CD4-positive, alpha-beta memory T cell (primary cell): ENCODE data around the gene ZNF324. TPM values are rescaled to one million over a fixed set of nuclear protein-coding genes. Genes with fewer than 3 reads are reported as not detected.
A peak's percentile ranks its signal among the peaks of the same experiment; 100 is the strongest.

Experiments used
- CTCF ChIA-PET: fragments of 350-600 bp; sonication (Branson Sonifier 250); formaldehyde crosslinking; loops from one replicate; lab custom pipeline; 2021; ENCODE audit warnings: inconsistent platforms; ENCODE audit not compliant: partially characterized antibody; lab: Charles Lee
- POLR2A ChIA-PET: fragments of 350-600 bp; sonication (Branson Sonifier 250); formaldehyde crosslinking; loops from one replicate; lab custom pipeline; 2021; ENCODE audit not compliant: partially characterized antibody; lab: Charles Lee
- DNase-seq, 5 donors: peaks; one replicate each; pipeline versions ENCODE4 v3.0.0 to v3.0.0-alpha.2; 2020 to 2022; ENCODE audit warnings: mixed read lengths in 1 of 5
- H3K27ac ChIP-seq: one replicate; pipeline ENCODE4 v1.7.0; 2013; ENCODE audit warnings: low read depth, low read length
- H3K27me3 ChIP-seq: 2 replicates; pipeline ENCODE4 v1.7.0; 2013; ENCODE audit warnings: mild to moderate bottlenecking, low read length, moderate library complexity; ENCODE audit not compliant: insufficient read depth
- H3K36me3 ChIP-seq: 2 replicates; pipeline ENCODE4 v1.7.0; 2013; ENCODE audit warnings: mild to moderate bottlenecking, low read length, moderate library complexity; ENCODE audit not compliant: insufficient read depth
- H3K4me1 ChIP-seq: 2 replicates; pipeline ENCODE4 v1.7.0; 2013; ENCODE audit warnings: mild to moderate bottlenecking, low read length, moderate library complexity; ENCODE audit not compliant: insufficient read depth
- H3K4me3 ChIP-seq, 2 donors: one replicate each; pipeline ENCODE4 v1.7.0; 2013; ENCODE audit warnings: low read length in 2 of 2, mild to moderate bottlenecking in 1 of 2
- H3K9me3 ChIP-seq, 2 donors: one replicate each; pipeline ENCODE4 v1.7.0; 2013; ENCODE audit warnings: low read length in 2 of 2, control low read depth in 1 of 2; ENCODE audit not compliant: control insufficient read depth in 1 of 2
- H3K27ac Mint-ChIP-seq, 7 donors: one replicate each; pipeline ENCODE4 v1.8.0; 2020 to 2021; ENCODE audit warnings: mixed read lengths in 7 of 7, mild to moderate bottlenecking in 6 of 7, inconsistent platforms in 3 of 7, moderate library complexity in 3 of 7
- H3K27me3 Mint-ChIP-seq, 2 donors: one replicate each; pipeline ENCODE4 v1.8.0; 2020 to 2021; ENCODE audit warnings: mixed read lengths in 2 of 2
- H3K36me3 Mint-ChIP-seq, 2 donors: one replicate each; pipeline ENCODE4 v1.8.0; 2020 to 2021; ENCODE audit warnings: mixed read lengths in 2 of 2, inconsistent platforms in 1 of 2, mild to moderate bottlenecking in 1 of 2
- H3K4me1 Mint-ChIP-seq, 4 donors: one replicate each; pipeline ENCODE4 v1.8.0; 2020 to 2021; ENCODE audit warnings: mixed read lengths in 4 of 4, mild to moderate bottlenecking in 1 of 4
- H3K4me3 Mint-ChIP-seq, 8 donors: one replicate each; pipeline ENCODE4 v1.8.0; 2020 to 2021; ENCODE audit warnings: mixed read lengths in 8 of 8, mild to moderate bottlenecking in 7 of 8, moderate library complexity in 6 of 8, inconsistent platforms in 3 of 8
- H3K9me3 Mint-ChIP-seq, 8 donors: one replicate each; pipeline ENCODE4 v1.8.0; 2020 to 2021; ENCODE audit warnings: mixed read lengths in 8 of 8, mild to moderate bottlenecking in 5 of 8, inconsistent platforms in 3 of 8, moderate library complexity in 1 of 8
- intact Hi-C: fragments of 100-400 bp; cut with micrococcal nuclease; formaldehyde crosslinking; loops from one replicate; pipeline ENCODE4 v1.15.1; 2023
- polyA plus RNA-seq, 2 donors: library from polyadenylated mRNA; unstranded; fragments of 300-500 nt; fragmentation: Illumina TruSeq; gene quantifications; one replicate each; pipeline ENCODE4 v1.2.3, GENCODE V29; 2021
- total RNA-seq, 2 experiments: library from RNA; stranded (reverse); gene quantifications; one replicate each; pipeline ENCODE4 v1.2.3, GENCODE V29; 2021

ZNF324 gene
- total RNA-seq, result 10 to 100 TPM; 27.6 TPM
- 10 to 100 TPM in 1 of 2 donors, 1 to 10 TPM in 1; 5.6 to 17.0 TPM for polyA plus RNA-seq

DNA sequence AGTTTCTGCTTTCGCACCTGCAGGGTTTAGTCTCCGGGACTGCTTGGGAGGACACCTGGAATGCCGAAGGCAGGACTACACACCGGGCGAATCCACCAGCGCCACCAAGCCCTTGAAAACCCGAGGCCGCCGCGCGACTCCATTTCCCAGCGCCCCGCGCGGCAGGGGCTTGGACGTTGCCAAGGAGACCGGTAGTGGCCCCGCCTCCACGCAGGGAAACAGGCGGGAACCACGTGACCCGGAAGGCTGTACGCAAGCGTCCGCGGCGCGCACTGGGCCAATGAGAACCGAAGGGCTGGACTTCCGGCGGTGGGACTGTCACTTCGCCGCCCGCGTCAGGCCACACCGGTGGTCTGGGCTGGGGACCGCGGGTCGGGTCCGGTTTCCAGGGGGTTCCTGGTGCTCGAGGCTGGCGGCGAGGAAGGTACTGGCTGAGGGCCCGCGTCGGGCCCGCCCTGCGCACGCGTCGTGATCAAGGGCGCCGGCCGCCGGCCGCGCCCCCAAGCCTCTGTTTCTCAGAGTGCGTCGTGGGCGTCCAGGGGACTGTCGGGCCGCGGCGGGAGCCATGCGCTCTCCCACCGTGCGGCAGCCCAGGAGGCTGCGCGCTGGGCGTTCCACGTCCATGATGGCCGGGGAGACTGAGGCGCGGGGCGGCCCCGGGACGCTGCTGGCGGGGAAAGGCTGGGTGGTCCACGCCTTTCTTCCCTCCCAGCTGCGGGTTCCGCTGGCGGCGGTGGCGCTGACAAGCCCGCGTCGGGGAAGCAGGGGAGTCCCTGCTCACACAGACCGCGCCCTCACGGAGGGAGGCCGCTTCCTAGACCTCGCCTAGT is at the start of gene ZNF324:
ZNF324 (plus strand) TSS at position 321 of the 830 bp plus-strand sequence. CDS start 2,106 bp downstream, outside the sequence.
- Histone ChIP-seq H3K4me3 (peak within 1 kb of the TSS; percentile 52 to 83), H3K27me3 (no peaks in the 10 kb centered on the region), H3K36me3 (peaks cover 4% of the 10 kb centered on the region), H3K4me1 (peaks cover 20% of the 10 kb centered on the region), H3K27ac (peak within 1 kb of the TSS; percentile 92), H3K9me3 (no peaks in the 10 kb centered on the region)
- intact Hi-C loops, result loop anchor here (1.0 to 2.0 kb wide), 8 partner anchors 8 to 284 kb away; partner anchors contain the start of genes ZNF132, ZNF274, ZNF324B and ZNF837
- peak; percentile 94 to 96 (median 95) for DNase-seq
- Mint-ChIP-seq H3K9me3 (no peaks in the 10 kb centered on the region), H3K27me3 (peaks cover 0 to 1% of the 10 kb centered on the region in 2 donors), H3K27ac (peak within 1 kb of the TSS; percentile 80 to 93 (median 91)), H3K36me3 (peaks cover under 1 to 15% of the 10 kb centered on the region in 2 donors), H3K4me1 (peaks cover 14 to 32% (median 22%) of the 10 kb centered on the region in 4 donors), H3K4me3 (peak within 1 kb of the TSS; percentile 82 to 91 (median 87))
- ChIA-PET CTCF (no interaction called here), POLR2A (interaction anchor here (0.6 to 2.0 kb wide), 5 partner anchors 8 to 53 kb away, joined by 3 to 8 read pairs (median 5); partner anchors contain the start of genes ZBTB45, ZNF324B and ZNF446)

DNA sequence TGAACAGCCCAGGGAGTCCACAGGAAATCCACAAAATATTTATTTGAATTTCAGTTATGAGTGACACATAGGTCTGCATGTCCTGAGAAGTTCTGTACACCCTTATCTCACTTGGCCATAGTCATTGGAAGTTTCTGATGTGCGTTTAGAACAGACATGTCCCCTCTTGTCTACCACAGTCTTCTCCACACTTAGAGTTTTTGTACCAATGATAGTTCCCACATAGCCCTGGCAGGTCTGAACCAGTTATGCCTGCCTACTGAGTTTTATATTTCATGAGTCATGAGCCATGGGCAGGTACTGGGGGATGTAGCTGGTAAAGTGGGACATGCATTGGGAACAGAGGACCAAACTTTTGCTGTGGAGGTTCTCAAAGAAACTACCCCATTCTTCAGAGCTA is 38.3 kb upstream of the ZNF324 start:
- Mint-ChIP-seq H3K9me3 (peaks cover 0 to 77% (median 51%) of the 10 kb centered on the region in 8 donors), H3K27ac (no peak overlapping the region), H3K4me3 (no peak overlapping the region), H3K4me1 (peaks cover 0 to 1% (median 0%) of the 10 kb centered on the region in 4 donors), H3K27me3 (no peaks in the 10 kb centered on the region), H3K36me3 (peaks cover 10 to 16% of the 10 kb centered on the region in 2 donors)
- peaks cover 17 to 48% of the 10 kb centered on the region in 2 donors for H3K9me3 ChIP-seq
- ChIA-PET CTCF (no interaction called here), POLR2A (no interaction called here)
- no peak for DNase-seq
- no peaks in the 10 kb centered on the region for H3K27me3 ChIP-seq
- H3K4me3 ChIP-seq, result no peak overlapping the region
- no peak overlapping the region for H3K27ac ChIP-seq
- intact Hi-C loops, result no loop called here
- H3K36me3 ChIP-seq, result no peaks in the 10 kb centered on the region
- H3K4me1 ChIP-seq, result no peaks in the 10 kb centered on the region

DNA sequence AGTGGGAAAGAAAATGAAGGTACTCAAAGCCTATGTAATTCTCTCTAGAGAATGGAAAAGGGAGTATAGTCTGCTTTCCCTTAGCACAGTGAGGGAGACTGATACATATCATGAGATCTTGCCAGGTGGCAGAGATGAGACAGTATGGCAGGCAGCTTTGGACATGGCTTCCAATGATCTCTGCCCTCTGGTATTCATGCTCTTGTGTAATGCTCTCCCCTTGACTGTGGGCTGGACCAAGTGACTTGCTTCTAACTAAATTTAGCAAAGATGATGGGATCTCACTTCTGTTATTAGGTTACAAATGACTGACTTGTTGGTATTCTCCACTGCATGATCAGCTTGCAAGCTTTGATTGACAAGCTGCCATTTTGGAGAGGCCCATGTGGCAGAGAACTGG is 37.1 kb upstream of the ZNF324 start:
- H3K27me3 Mint-ChIP-seq, result no peaks in the 10 kb centered on the region
- no peak overlapping the region for H3K4me3 Mint-ChIP-seq
- H3K9me3 Mint-ChIP-seq, result peaks cover 0 to 87% (median 62%) of the 10 kb centered on the region in 8 donors
- CTCF ChIA-PET, result no interaction called here
- H3K27me3 ChIP-seq, result no peaks in the 10 kb centered on the region
- H3K4me1 Mint-ChIP-seq, result peaks cover 0 to 1% (median 0%) of the 10 kb centered on the region in 4 donors
- H3K36me3 Mint-ChIP-seq, result peaks cover 19 to 25% of the 10 kb centered on the region in 2 donors
- no peak for DNase-seq
- intact Hi-C loops, result no loop called here
- no peak overlapping the region for H3K27ac ChIP-seq
- POLR2A ChIA-PET, result interaction anchor here (1.1 to 1.4 kb wide), 2 partner anchors 10 to 21 kb away, joined by 3 to 5 read pairs; partner anchors contain the start of genes ZNF132 and ZNF584
- H3K27ac Mint-ChIP-seq, result no peak overlapping the region
- H3K4me1 ChIP-seq, result no peaks in the 10 kb centered on the region
- H3K4me3 ChIP-seq, result no peak overlapping the region
- peaks cover 20 to 59% of the 10 kb centered on the region in 2 donors for H3K9me3 ChIP-seq
- peaks cover 6% of the 10 kb centered on the region for H3K36me3 ChIP-seq

DNA sequence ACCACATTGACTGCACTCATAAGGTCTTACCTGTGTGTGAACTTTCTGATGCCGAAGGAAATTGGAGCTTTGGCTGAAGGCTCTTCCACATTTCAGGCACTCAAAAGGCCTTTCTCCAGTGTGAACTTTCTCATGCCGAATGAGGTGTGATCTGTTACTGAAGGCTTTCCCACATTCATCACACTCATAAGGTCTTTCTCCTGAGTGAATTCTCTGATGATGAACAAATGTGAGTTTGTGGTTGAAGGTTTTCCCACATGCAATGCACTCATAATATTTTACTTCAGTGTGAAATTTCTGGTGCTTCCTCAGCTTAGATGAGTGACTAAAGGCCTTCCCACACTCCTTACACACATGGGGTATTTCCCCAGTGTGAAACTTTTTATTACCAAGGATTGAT is 32.7 kb upstream of the ZNF324 start:
- Histone ChIP-seq H3K9me3 (peaks cover 20 to 67% of the 10 kb centered on the region in 2 donors), H3K27ac (no peak overlapping the region), H3K27me3 (no peaks in the 10 kb centered on the region), H3K36me3 (peaks cover 25% of the 10 kb centered on the region), H3K4me1 (peaks cover 3% of the 10 kb centered on the region), H3K4me3 (no peak overlapping the region)
- Mint-ChIP-seq H3K27me3 (no peaks in the 10 kb centered on the region), H3K9me3 (peaks cover 8 to 93% (median 78%) of the 10 kb centered on the region in 8 donors), H3K4me3 (no peak overlapping the region), H3K36me3 (peaks cover 55 to 66% of the 10 kb centered on the region in 2 donors), H3K27ac (no peak overlapping the region), H3K4me1 (peaks cover 4 to 14% (median 9%) of the 10 kb centered on the region in 4 donors)
- ChIA-PET POLR2A (interaction anchor here (0.6 to 1.5 kb wide), 3 partner anchors 9 to 72 kb away, joined by 3 read pairs; partner anchors contain the start of gene ZNF497), CTCF (interaction anchor here (0.6 kb wide), 1 partner anchor 86 kb away, joined by 3 read pairs; the partner anchor contains the start of gene ZBTB45)
- no peak for DNase-seq
- intact Hi-C loops, result no loop called here

DNA sequence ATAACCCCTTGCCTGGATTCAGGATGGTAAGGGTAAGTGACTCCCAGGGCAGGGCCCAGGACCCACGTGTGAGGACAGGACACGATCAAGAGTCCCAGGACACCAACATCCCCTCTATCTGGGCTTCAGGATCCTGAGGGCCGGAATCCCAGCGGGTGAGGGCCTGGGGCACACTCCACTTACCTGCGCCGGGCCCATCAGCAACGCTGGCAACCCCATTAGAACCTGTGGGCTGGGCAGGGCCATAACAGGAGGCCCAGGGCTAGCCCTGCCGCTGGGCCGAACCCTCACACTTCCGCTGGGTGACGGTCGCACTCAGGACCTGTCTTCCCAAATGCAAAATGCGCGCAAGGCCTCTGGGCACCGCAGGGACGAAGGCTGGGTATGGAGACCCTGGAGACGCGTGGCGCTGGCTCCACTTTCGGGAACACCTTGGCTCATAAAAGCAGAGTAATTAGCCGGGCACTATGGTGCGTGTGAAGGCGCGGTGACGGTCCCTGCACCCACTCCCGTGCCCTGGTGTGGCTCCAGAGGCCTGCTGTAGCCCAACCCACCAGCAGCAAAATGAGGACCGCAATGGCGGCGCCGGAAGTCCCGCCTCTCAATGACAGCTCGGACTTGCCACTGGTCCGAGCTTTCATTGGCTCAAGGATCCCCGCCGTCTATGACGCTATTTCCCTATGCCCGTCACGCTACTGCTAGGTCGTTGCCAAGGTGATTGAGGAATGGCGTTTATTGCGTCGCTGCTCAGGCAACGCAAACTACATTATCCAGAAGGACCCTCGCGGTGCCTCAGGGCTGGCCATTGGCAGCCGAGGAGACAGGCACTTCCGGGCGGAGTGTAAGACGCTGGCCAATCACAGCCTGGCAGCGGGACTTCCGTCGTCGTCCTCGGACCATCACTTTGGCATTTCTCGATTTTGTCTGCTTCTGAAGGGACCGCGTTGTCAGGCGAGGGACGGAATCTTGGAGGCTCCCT is 27.0 kb upstream of the ZNF324 start, which contains the start of gene ZNF132:
ZNF132 (minus strand) TSS at position 578 of the 979 bp plus-strand sequence; CDS start at position 246, 332 bp downstream.
- Mint-ChIP-seq H3K27ac (peak within 1 kb of the TSS; percentile 82 to 100 (median 99)), H3K27me3 (peaks cover 2 to 3% of the 10 kb centered on the region in 2 donors), H3K4me1 (peaks cover 12 to 30% (median 22%) of the 10 kb centered on the region in 4 donors), H3K9me3 (peaks cover 10 to 48% (median 39%) of the 10 kb centered on the region in 8 donors), H3K4me3 (peak within 1 kb of the TSS; percentile 87 to 97 (median 96)), H3K36me3 (peaks cover 44 to 46% of the 10 kb centered on the region in 2 donors)
- CTCF ChIA-PET, result interaction anchor here (1.8 kb wide), 1 partner anchor 80 kb away, joined by 5 read pairs; the partner anchor contains the start of gene ZBTB45
- H3K36me3 ChIP-seq, result peaks cover 18% of the 10 kb centered on the region
- peaks cover 18% of the 10 kb centered on the region for H3K4me1 ChIP-seq
- intact Hi-C loops, result loop anchor here (1.0 to 2.0 kb wide), 11 partner anchors 11 to 113 kb away; partner anchors contain the start of genes RPS5, TRIM28, ZBTB45 and ZNF324B
- DNase-seq, result peak; percentile 93 to 99 (median 98)
- H3K9me3 ChIP-seq, result peaks cover 0 to 20% of the 10 kb centered on the region in 2 donors
- POLR2A ChIA-PET, result interaction anchor here (0.7 to 3.6 kb wide), 17 partner anchors 10 to 1051 kb away, joined by 3 to 18 read pairs (median 4); partner anchors contain the start of genes ERVK3-1, MZF1, UBE2M and ZBTB45
- peak within 1 kb of the TSS; percentile 72 to 80 for H3K4me3 ChIP-seq
- peak within 1 kb of the TSS; percentile 69 for H3K27ac ChIP-seq
- no peaks in the 10 kb centered on the region for H3K27me3 ChIP-seq

DNA sequence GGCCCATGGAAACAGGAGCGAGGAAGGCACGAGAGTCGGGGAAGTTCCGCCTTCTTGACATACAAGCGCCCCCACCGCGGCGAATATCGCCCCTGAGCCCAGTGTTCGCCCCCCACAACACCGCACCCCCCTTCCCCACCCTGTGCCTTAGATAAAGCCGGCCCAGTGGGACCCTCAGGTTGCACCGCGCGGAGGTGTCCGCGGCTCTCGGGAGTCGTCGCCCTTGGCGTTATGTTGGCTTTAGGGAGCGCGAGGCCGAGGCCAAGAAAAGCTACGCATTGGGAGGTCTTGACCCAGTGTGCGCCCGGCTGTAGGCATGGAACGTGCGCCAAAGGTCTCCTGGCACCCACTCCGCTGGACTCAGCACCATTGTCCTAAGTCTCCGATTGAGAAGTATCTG is 26.3 kb upstream of the ZNF324 start:
- Histone ChIP-seq H3K4me3 (peak overlapping the region; percentile 34 to 72), H3K36me3 (peaks cover 12% of the 10 kb centered on the region), H3K9me3 (peaks cover 0 to 13% of the 10 kb centered on the region in 2 donors), H3K27ac (peak overlapping the region; percentile 69), H3K27me3 (no peaks in the 10 kb centered on the region), H3K4me1 (peaks cover 18% of the 10 kb centered on the region)
- Mint-ChIP-seq H3K27me3 (peaks cover 3 to 4% of the 10 kb centered on the region in 2 donors), H3K9me3 (peaks cover 10 to 41% (median 32%) of the 10 kb centered on the region in 8 donors), H3K4me3 (peak overlapping the region; percentile 87 to 97 (median 96)), H3K27ac (peak overlapping the region; percentile 82 to 100 (median 99)), H3K36me3 (peaks cover 37 to 40% of the 10 kb centered on the region in 2 donors), H3K4me1 (peaks cover 12 to 30% (median 22%) of the 10 kb centered on the region in 4 donors)
- intact Hi-C loops, result loop anchor here (1.0 to 2.0 kb wide), 11 partner anchors 11 to 114 kb away; partner anchors contain the start of genes RPS5, TRIM28, ZBTB45 and ZNF324B
- DNase-seq, result peak in 1 of 5 donors; percentile 3
- ChIA-PET CTCF (interaction anchor here (1.8 kb wide), 1 partner anchor 79 kb away, joined by 5 read pairs; the partner anchor contains the start of gene ZBTB45), POLR2A (interaction anchor here (1.0 to 3.6 kb wide), 15 partner anchors 10 to 1051 kb away, joined by 3 to 18 read pairs (median 4); partner anchors contain the start of genes ERVK3-1, MZF1, ZBTB45 and ZNF274)
